Measurements from ENCODE around the gene CACHD1. TPM values are rescaled to one million over a fixed set of nuclear protein-coding genes. Genes with fewer than 3 reads are reported as not detected.

The CACHD1 gene
- total and polyA plus RNA-seq, 12 donors, result 0.87 to 4.2 (median 2.4) TPM

DNA sequence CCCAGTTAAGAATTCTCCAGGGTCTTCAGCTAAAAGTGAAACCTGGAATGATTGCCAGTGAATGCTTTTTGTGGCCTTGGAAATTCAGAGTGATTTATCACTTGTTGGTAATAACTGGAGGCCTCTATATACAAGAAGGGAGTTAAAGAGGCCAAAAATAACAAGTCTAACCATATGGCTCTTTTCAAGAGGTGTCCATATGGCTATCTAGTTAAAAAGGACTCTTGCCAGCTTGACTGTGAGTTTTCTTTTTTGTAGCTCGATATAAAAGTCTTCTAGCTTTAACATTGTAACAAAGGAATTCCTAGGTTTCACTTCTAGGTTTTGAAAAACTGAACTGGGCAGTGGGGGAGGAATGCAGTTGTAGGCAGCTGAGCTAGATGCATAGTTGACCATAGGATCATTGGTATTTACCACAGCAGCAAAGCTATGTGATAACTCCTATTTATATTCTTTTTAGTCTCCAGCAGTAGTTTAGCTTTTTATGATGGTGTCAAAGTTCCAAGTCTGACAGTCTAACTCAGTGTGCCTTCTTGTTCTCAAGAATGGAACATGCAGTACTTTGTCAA lies 44.4 kb downstream of the CACHD1 start:
- Histone ChIP-seq H3K4me1 (peaks cover 0 to 81% (median 63%) of the 10 kb centered on the region in 9 donors), H3K36me3 (no peaks in the 10 kb centered on the region), H3K27me3 (no peaks in the 10 kb centered on the region), H3K4me3 (peak overlapping the region in 5 of 10 donors; percentile 3 to 12 (median 8)), H3K27ac (peak overlapping the region; percentile 29 to 77 (median 62)), H3K9me3 (no peaks in the 10 kb centered on the region)
- intact Hi-C loops (cut with DNase I), result loop anchor here in 4 of 10 donors (5.0 kb wide), 3 partner anchors 33 to 42 kb away; partner anchors contain the start of gene CACHD1 (in 1 of the 4)
- ATAC-seq (peak in 7 of 8 donors; percentile 6 to 59 (median 34)), DNase-seq (no peak)
- TF ChIP-seq, protein P1, sequence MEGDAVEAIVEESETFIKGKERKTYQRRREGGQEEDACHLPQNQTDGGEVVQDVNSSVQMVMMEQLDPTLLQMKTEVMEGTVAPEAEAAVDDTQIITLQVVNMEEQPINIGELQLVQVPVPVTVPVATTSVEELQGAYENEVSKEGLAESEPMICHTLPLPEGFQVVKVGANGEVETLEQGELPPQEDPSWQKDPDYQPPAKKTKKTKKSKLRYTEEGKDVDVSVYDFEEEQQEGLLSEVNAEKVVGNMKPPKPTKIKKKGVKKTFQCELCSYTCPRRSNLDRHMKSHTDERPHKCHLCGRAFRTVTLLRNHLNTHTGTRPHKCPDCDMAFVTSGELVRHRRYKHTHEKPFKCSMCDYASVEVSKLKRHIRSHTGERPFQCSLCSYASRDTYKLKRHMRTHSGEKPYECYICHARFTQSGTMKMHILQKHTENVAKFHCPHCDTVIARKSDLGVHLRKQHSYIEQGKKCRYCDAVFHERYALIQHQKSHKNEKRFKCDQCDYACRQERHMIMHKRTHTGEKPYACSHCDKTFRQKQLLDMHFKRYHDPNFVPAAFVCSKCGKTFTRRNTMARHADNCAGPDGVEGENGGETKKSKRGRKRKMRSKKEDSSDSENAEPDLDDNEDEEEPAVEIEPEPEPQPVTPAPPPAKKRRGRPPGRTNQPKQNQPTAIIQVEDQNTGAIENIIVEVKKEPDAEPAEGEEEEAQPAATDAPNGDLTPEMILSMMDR (IDR thresholded peaks at IDR 0.05), result no peak
- whole genome bisulfite sequencing, 2 donors, result 10 to 22% methylated on average over 1 of the region's 1 CpG

DNA sequence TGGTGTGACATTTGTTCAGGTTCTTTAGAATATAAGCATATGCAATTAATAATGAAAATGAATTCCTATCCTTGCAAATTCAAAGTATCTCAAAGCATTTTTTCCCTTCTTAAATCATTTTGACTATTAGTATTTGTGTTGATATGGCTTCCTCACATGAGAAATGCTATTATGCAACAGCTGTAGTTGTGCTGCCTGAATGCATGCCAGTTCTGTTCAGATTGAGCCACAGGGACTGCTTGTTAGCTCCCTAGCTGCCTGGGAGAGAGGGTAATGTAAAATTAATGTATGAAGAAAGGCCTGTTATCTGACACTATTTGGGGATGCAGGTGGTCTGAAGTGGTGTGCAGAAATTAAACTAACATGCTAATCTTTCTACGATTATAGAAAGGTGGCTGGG lies 45.5 kb downstream of the CACHD1 start:
- intact Hi-C loops (cut with DNase I), result no loop called here
- peak overlapping the region in 5 of 10 donors; percentile 61 to 77 (median 65) for H3K27ac ChIP-seq
- no peak overlapping the region for H3K4me3 ChIP-seq
- H3K36me3 ChIP-seq, result no peaks in the 10 kb centered on the region
- 0% methylated on average over 1 of the region's 1 CpG for WGBS, 2 donors
- DNase-seq, result peak; percentile 14 to 49
- ATAC-seq, result peak; percentile 44 to 80 (median 64)
- H3K9me3 ChIP-seq, result no peaks in the 10 kb centered on the region
- peaks cover 0 to 92% (median 70%) of the 10 kb centered on the region in 9 donors for H3K4me1 ChIP-seq
- TF ChIP-seq, protein P1 (IDR thresholded peaks at IDR 0.05), result no peak
- H3K27me3 ChIP-seq, result no peaks in the 10 kb centered on the region

DNA sequence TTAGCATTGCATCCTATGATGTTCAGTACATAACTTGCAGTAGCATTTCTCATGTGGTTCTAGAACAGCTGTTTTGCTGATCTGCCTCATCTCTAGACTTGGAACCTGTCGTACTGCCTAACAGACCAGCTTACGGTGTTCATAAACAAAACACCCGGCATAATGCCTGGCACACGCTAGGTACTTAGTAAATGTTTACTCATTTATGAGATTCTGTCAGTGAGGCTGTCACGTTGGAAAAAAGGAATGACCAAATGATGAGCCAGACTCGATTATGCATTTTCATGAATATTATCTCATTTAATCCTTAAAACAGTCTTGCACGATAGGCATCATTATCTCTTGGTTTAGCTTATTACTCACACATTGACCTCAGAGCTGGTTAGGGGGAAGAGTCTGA lies 46.4 kb downstream of the CACHD1 start:
- no peaks in the 10 kb centered on the region for H3K36me3 ChIP-seq
- H3K4me1 ChIP-seq, result peaks cover 0 to 84% (median 62%) of the 10 kb centered on the region in 9 donors
- WGBS, 2 donors, result 75 to 86% methylated on average over 7 of the region's 7 CpGs
- intact Hi-C loops (cut with DNase I), result no loop called here
- TF ChIP-seq, protein P1 (IDR thresholded peaks at IDR 0.05), result no peak
- no peak overlapping the region for H3K4me3 ChIP-seq
- no peaks in the 10 kb centered on the region for H3K27me3 ChIP-seq
- H3K9me3 ChIP-seq, result no peaks in the 10 kb centered on the region
- peak overlapping the region in 1 of 10 donors; percentile 77 for H3K27ac ChIP-seq
- no peak for ATAC-seq
- DNase-seq, result no peak

DNA sequence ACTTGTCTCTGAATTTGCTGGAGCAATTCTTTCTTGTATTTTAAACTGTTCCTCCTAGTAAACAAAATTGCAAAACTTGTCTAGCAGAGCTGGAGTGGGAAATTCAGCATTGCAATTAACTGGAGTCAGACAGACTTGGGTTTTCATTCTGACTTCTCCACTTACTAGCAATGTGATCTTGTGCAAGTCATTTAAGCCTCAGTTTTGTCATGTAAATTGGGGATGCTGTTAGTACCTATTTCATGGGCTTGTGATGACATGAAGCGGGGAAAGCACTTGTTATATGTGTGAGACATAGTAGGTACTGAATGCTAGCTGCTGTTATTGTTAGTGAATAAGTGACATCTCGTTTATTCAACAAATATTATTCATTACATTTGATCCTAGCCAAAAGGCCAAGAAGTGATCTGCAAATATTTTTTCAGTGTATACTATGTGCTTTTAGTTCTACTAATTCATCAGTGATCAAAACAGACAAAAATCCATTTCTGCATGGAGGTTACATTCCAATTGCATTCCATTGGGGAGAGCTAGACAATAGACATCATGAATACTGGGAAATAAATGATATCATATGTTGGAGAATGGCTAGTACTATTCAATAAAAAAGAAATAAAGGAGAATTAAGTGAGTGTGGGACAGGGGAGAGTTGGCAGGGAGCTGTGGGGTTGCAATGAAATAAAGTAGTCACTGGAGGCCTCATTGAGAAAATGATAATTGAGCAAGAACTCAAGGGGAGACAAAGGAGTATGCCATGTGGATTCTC lies 47.1 kb downstream of the CACHD1 start:
- WGBS, 2 donors, result 94% methylated on average over 2 of the region's 2 CpGs
- DNase-seq (no peak), ATAC-seq (no peak)
- Histone ChIP-seq H3K9me3 (no peaks in the 10 kb centered on the region), H3K4me1 (peaks cover 0 to 77% (median 55%) of the 10 kb centered on the region in 9 donors), H3K36me3 (no peaks in the 10 kb centered on the region), H3K27me3 (no peaks in the 10 kb centered on the region), H3K4me3 (no peak overlapping the region), H3K27ac (no peak overlapping the region)
- TF ChIP-seq, protein P1 (IDR thresholded peaks at IDR 0.05), result no peak
- intact Hi-C loops (cut with DNase I), result no loop called here
